Breast epithelium (tissue), 4 donors: Measurements from ENCODE around the gene NEURL1. TPM values are rescaled to one million over a fixed set of nuclear protein-coding genes. Genes with fewer than 3 reads are reported as not detected.

Experiments used
- DNase-seq, 2 donors: peaks; one replicate each; pipeline ENCODE4 v3.0.0-alpha.2; 2019; ENCODE audit warnings: low spot score in 2 of 2
- H3K27ac ChIP-seq, 2 donors: fragments of 200-600 bp; sonication (generic) in 1 of 2; one replicate each; pipeline ENCODE4 v1.5.1; 2016 to 2019; ENCODE audit warnings: mild to moderate bottlenecking in 1 of 2
- H3K27me3 ChIP-seq, 2 donors: fragments of 200-600 bp; sonication (generic) in 1 of 2; one replicate each; pipeline versions ENCODE4 v1.5.1 to v1.6.0; 2017 to 2019; ENCODE audit warnings: control low read depth in 1 of 2, mild to moderate bottlenecking in 1 of 2
- H3K36me3 ChIP-seq: fragments of 200-600 bp; one replicate; pipeline ENCODE4 v1.5.1; 2019
- H3K4me1 ChIP-seq, 2 donors: fragments of 200-600 bp; sonication (generic); one replicate each; pipeline ENCODE4 v1.5.1; 2016 to 2019; ENCODE audit warnings: control low read depth in 1 of 2
- H3K4me3 ChIP-seq, 3 donors: fragments of 200-600 bp; sonication (generic); 1 replicate in 2 of 3; 2 replicates in 1 of 3; pipeline ENCODE4 v1.5.1; 2016 to 2019; ENCODE audit warnings: mild to moderate bottlenecking in 3 of 3, moderate library complexity in 2 of 3
- H3K9me3 ChIP-seq, 2 donors: fragments of 200-600 bp; sonication (generic) in 1 of 2; one replicate each; pipeline ENCODE4 v1.5.1; 2016 to 2019; ENCODE audit warnings: control low read depth in 1 of 2
- POLR2A ChIP-seq: fragments of 450-650 bp; IDR thresholded peaks from one replicate; pipeline ENCODE4 v1.6.1; 2016; ENCODE audit warnings: antibody characterized with exemption, mild to moderate bottlenecking, moderate library complexity
- POLR2AphosphoS5 ChIP-seq, 3 donors: sonication (generic); formaldehyde crosslinking; IDR thresholded peaks; one replicate each; pipeline ENCODE4 v1.6.1; 2017; ENCODE audit warnings: antibody characterized with exemption in 3 of 3
- intact Hi-C: fragments of 100-400 bp; cut with DNase I; formaldehyde crosslinking; loops from one replicate; pipeline ENCODE4 v1.15.1; 2023; ENCODE audit warnings: low total_unique reads
- total RNA-seq, 3 donors: library from RNA; depleted of rRNA; stranded (reverse); fragments of >200 nt; gene quantifications; one replicate each; pipeline ENCODE4 v1.1.0, GENCODE V29; 2016
- TF ChIP-seq, protein P1 (sequence below), 3 donors: fragments of 450-650 bp; IDR thresholded peaks; one replicate each; pipeline ENCODE4 v1.5.1; 2016 to 2017; ENCODE audit warnings: antibody characterized with exemption in 3 of 3, mild to moderate bottlenecking in 3 of 3, moderate library complexity in 3 of 3

Gene NEURL1
- total RNA-seq, 3 donors from 2014 or later = 0.16 to 1.5 (median 0.33) TPM

DNA sequence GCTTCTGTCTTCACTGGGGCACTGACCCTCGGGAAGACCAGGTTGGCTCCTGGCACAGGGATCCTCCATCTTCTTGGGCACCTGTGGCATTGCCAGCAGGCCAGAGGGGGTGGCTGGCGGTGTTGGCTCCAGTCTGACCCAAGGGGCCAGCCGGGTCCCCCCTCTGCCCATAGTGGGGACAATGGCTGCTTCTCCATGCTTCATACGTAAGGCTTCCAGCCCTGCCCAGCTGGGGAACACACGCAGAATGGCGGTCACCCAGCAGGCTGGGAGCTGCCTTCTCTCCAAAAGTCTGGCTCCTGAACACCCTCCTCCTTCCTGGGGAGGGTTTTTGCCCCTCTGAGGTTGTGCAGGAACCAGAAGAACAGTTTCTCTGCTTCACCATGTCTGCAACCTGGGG is 106.8 kb downstream of the NEURL1 start:
- intact Hi-C loops = loop anchor here (10.0 kb wide), 1 partner anchor 84 kb away; no protein-coding TSS in a partner anchor
- no peak for DNase-seq
- Histone ChIP-seq H3K36me3 (no peaks in the 10 kb centered on the region), H3K9me3 (no peaks in the 10 kb centered on the region), H3K4me3 (no peak overlapping the region), H3K27ac (no peak overlapping the region), H3K27me3 (no peaks in the 10 kb centered on the region), H3K4me1 (no peaks in the 10 kb centered on the region)
- TF ChIP-seq POLR2A (no peak), POLR2AphosphoS5 (IDR thresholded peaks at IDR 0.05) (no peak)
- TF ChIP-seq, protein P1, sequence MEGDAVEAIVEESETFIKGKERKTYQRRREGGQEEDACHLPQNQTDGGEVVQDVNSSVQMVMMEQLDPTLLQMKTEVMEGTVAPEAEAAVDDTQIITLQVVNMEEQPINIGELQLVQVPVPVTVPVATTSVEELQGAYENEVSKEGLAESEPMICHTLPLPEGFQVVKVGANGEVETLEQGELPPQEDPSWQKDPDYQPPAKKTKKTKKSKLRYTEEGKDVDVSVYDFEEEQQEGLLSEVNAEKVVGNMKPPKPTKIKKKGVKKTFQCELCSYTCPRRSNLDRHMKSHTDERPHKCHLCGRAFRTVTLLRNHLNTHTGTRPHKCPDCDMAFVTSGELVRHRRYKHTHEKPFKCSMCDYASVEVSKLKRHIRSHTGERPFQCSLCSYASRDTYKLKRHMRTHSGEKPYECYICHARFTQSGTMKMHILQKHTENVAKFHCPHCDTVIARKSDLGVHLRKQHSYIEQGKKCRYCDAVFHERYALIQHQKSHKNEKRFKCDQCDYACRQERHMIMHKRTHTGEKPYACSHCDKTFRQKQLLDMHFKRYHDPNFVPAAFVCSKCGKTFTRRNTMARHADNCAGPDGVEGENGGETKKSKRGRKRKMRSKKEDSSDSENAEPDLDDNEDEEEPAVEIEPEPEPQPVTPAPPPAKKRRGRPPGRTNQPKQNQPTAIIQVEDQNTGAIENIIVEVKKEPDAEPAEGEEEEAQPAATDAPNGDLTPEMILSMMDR (IDR thresholded peaks at IDR 0.05) = no peak

DNA sequence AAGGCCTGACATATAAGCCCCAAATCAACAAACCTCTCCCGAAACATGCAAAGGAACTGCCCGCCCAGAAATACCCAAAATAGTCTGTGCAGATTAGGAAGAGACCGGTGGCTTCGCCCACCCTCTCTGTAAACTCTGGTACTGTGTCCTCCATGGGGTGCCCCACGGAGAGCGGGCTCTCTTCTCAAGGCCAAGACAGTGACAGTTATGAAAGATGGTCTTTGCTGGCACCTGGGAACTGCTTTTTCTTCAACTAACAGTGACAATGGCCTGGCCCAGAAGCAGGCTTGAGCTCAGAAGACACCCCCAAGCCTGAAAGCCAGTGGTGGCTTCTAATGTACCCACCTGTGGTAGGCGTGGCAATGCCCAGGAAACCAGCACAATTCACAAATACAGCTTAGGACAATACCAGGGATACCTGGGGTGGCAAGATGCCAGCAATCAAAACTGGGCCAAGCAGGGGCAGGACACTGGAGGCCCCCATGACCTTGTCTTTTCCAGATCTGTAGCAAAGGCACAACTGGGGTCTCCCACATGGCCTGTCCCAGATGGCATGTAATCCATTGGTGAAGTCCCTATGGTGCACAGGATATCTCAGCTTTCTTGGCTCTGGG is 107.6 kb downstream of the NEURL1 start:
- TF ChIP-seq POLR2AphosphoS5 (IDR thresholded peaks at IDR 0.05) = no peak
- no peak for TF ChIP-seq POLR2A
- TF ChIP-seq, protein P1 (IDR thresholded peaks at IDR 0.05) = no peak
- intact Hi-C loops = loop anchor here (10.0 kb wide), 1 partner anchor 84 kb away; no protein-coding TSS in a partner anchor
- Histone ChIP-seq H3K9me3 (no peaks in the 10 kb centered on the region), H3K36me3 (no peaks in the 10 kb centered on the region), H3K4me1 (no peaks in the 10 kb centered on the region), H3K4me3 (no peak overlapping the region), H3K27me3 (no peaks in the 10 kb centered on the region), H3K27ac (no peak overlapping the region)
- DNase-seq = no peak

DNA sequence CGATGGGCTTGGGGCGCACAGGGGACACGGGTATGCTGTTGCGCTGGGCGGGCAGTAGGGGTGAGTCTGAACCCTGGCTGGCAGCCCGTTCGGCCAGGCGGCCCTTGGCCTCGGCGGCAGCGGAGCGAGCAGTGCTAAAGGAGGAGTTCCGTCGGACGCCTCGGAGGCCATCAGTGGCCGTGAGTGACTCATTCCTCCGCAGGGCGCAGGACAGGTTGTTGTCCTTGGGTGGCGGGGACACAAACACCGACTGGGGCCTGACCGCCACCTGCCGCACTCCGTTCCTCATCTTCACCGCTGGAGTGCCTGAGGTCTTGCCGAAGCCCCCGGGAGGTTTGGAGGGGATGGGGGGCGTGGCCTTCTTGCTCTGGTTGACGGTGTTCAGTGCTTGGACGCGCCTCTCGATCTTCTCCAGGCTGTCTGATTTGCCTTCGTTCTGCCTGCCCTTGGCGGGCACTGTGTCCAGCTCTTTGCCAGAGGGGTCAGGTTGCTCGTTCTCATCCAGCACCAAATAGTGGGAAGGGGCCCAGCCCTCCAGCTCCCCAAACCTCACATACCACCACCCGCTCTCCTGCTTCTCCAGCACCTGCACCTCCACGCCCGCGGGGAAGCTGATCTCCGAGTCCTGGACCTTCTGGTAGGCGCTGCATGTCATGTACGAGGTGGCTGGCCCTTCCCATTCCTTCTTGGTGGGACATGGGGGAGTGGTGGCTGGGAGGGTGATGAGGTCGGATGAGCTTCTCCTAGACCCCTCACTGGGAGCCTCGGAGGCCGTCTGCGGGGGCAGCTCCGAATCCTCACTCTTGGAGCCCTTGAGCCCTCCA is 108.7 kb downstream of the NEURL1 start:
- no peak for DNase-seq
- no peaks in the 10 kb centered on the region for H3K9me3 ChIP-seq
- H3K27ac ChIP-seq = no peak overlapping the region
- no peak overlapping the region for H3K4me3 ChIP-seq
- H3K36me3 ChIP-seq = no peaks in the 10 kb centered on the region
- intact Hi-C loops = loop anchor here (10.0 kb wide), 1 partner anchor 83 kb away; no protein-coding TSS in a partner anchor
- TF ChIP-seq POLR2AphosphoS5 (IDR thresholded peaks at IDR 0.05) (no peak), POLR2A (no peak)
- TF ChIP-seq, protein P1 (IDR thresholded peaks at IDR 0.05) = no peak
- no peaks in the 10 kb centered on the region for H3K27me3 ChIP-seq
- no peaks in the 10 kb centered on the region for H3K4me1 ChIP-seq

DNA sequence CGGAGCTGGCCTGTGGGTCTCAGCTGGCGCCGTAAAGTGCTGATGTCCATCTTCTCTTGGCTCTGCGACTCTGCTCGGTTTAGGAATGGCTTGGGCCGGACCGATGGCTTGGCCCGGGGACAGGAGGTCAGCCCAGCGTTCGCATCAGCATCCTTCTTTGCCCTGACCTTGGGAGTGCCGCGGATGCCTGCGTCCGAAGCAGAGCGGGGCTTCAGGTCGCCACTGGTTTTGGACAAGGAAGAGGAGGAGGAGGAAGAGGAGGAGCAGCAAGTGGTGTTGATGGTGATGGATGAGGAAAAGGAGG is 109.3 kb downstream of the NEURL1 start:
- Histone ChIP-seq H3K27me3 (no peaks in the 10 kb centered on the region), H3K27ac (no peak overlapping the region), H3K36me3 (no peaks in the 10 kb centered on the region), H3K4me1 (no peaks in the 10 kb centered on the region), H3K4me3 (no peak overlapping the region), H3K9me3 (no peaks in the 10 kb centered on the region)
- TF ChIP-seq POLR2A (no peak), POLR2AphosphoS5 (IDR thresholded peaks at IDR 0.05) (no peak)
- TF ChIP-seq, protein P1 (IDR thresholded peaks at IDR 0.05) = no peak
- no peak for DNase-seq
- intact Hi-C loops = loop anchor here (10.0 kb wide), 1 partner anchor 82 kb away; no protein-coding TSS in a partner anchor

DNA sequence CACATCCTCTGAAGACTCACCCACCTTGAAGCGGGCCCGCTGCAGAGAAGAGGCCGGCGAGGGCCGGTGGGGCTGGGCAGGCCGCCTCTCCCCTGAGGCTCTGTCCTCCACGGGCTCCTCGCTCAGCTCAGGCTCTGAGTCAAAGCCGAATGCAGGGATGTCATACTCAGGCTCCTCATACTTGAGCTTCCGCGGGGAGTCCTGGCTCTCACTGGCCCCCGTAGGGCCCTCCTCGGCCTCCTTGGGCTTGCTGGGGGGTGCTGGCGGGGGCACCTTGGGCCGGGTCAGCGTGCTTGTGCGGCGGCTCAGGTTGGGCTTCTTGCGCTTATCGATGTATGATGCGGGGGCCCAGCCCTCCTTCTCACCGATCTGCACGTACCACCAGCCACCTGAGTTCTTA is 109.9 kb downstream of the NEURL1 start:
- intact Hi-C loops = loop anchor here (10.0 kb wide), 1 partner anchor 81 kb away; no protein-coding TSS in a partner anchor
- no peaks in the 10 kb centered on the region for H3K36me3 ChIP-seq
- no peak for DNase-seq
- H3K27ac ChIP-seq = no peak overlapping the region
- no peaks in the 10 kb centered on the region for H3K4me1 ChIP-seq
- TF ChIP-seq POLR2AphosphoS5 (IDR thresholded peaks at IDR 0.05) (no peak), POLR2A (no peak)
- TF ChIP-seq, protein P1 (IDR thresholded peaks at IDR 0.05) = no peak
- H3K9me3 ChIP-seq = no peaks in the 10 kb centered on the region
- H3K4me3 ChIP-seq = no peak overlapping the region
- H3K27me3 ChIP-seq = no peaks in the 10 kb centered on the region
